Superior temporal gyrus (tissue), 1 donor: ENCODE measurements around the gene MYOZ1.
A peak's percentile ranks its signal among the peaks of the same experiment; 100 is the strongest.
"Not testable (repeated sequence)": the region's sequence is repeated elsewhere in the genome, so short reads cannot be mapped to it uniquely, and the experiment has no call there.

Experiments used
- DNase-seq: peaks from one replicate; pipeline ENCODE4 v3.0.0-alpha.2; 2016; ENCODE audit errors: extremely low spot score

MYOZ1 gene, protein sequence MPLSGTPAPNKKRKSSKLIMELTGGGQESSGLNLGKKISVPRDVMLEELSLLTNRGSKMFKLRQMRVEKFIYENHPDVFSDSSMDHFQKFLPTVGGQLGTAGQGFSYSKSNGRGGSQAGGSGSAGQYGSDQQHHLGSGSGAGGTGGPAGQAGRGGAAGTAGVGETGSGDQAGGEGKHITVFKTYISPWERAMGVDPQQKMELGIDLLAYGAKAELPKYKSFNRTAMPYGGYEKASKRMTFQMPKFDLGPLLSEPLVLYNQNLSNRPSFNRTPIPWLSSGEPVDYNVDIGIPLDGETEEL

DNA sequence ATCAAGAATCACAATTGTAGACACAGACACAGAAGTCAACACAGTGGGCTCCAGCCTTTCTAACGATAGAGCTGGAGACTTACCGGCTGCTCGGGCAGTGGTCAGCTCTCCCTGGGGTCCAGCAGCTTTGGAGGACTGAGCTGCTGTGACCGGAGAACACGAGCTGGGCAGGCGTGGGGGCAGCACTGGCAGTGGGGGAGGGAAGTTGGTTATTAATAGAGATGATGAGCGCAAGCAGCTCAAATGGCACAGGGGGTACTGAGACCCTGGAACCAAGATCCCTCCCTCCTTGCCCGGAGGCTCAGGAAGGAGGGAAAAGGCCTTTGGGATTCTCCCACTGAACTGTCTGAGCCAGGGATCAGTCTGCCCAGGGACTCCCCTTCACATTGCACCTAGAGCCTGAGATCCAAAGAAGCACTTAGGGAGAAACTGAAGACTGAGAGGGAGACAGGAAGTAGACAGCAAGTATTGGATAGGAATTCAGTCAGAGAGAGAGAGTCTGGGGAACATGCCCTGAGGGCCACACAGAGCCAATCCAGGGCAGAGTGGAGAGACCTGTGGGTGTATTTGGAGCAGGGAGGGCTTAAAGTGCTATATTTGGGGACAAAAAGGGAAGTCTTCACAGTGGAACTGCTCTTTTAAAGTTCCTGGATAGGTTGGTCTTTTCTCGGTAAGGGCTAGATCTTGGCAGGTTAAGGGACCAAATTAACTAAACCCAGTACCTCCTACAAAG is at the start of gene MYOZ1:
TSS of gene MYOZ1 (minus strand) at position 147 of the 733 bp plus-strand sequence. CDS start 1,457 bp downstream, outside the sequence.
- no peak for DNase-seq

- not testable (repeated sequence) for DNase-seq
These were observed 49.5 kb upstream of the MYOZ1 start for GRCh38 chr10:73690755-73691154.

- not testable (repeated sequence) for DNase-seq
These were observed 48.3 kb upstream of the MYOZ1 start for GRCh38 chr10:73689596-73689995.

DNA sequence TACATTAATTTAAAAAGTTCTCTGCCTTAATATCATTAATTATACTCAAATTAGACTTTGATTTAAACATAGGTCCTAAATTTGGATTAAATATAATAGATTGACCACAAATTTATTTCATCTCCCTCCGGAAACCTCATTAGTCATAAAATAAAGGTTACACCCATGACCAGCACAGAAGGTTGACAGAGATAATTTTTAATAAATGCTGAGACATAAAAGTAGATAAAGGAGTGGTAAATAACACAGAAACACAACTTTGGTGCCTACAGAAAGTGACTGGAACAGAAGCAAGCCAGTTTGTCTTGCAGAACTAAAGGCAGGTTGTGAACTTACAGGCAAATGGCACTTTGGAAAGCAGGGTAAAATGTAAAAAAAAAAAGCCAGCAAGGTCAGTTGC is 46.4 kb upstream of the MYOZ1 start:
- DNase-seq: not testable (repeated sequence)

- DNase-seq: not testable (repeated sequence)
These were observed 33.3 kb upstream of the MYOZ1 start for GRCh38 chr10:73674546-73674945.

DNA sequence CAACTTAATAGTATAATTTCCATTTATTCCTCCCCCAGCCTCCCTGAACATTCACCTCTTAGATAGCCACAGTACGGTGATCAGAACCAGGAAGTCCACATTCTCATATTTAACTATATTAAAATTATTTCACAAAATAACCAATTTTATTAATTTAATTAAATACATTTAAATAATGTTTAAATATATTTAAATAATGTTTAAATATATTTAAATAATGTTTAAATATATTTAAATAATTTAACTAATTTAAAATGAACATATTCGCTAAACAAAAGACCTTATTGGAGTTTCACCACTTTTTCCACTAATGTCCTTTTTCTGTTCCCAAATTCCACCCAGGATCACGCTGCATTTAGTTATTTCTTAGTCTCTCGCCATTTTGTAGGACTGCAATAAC is 27.1 kb upstream of the MYOZ1 start:
- not testable (repeated sequence) for DNase-seq

DNA sequence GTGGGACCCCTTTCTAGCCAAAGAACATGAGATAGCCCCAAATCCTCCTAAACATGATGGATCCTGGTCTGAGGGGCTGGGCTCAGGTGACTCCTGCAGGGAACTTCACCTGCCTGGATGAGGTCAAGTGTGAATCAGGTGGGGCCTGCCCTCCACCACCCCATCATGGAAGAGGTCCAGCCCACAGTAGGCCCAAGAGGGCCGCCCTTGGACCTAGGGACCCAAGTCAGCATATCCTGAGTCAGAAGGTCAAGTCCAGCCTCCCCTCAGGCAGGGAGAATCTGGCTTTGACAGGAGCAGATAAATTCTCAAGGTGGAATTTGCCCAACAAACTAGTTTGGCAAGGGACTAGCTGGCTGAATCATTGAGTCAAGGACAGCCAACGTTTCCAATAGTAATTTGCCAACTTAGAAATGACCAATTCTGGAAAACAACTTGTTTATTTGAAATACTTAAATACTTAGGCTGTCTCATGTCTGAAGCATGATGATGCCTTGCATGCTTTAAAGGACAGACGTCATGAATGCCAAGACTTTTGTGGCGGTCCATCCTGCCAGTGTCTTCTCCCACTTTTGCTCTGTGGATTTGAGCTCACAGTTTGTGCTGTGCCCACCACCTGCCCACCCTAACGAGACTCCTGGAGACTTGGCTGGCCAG is 25.0 kb upstream of the MYOZ1 start:
- DNase-seq: not testable (repeated sequence)

DNA sequence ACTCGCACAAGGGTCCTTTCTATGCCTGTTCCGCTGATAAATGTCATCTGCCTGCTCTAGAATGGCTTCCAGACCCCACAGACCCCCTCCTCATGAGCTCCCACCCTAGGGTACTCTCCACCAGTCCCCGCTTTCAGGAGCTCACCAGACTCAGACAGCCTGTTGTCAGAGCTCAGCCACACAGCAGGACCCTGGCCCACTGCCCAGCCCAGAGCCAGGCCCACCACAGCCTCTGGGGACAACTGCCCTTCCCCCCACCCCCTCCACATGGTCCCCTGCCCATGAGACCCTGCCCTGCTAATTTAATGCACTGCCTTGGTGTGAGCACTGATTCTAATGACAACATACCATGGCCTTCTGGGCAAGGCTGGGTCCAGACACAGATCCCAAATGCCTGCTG is 24.3 kb upstream of the MYOZ1 start:
- DNase-seq: not testable (repeated sequence)

- not testable (repeated sequence) for DNase-seq
These were observed 23.1 kb upstream of the MYOZ1 start for GRCh38 chr10:73664156-73665040.

DNA sequence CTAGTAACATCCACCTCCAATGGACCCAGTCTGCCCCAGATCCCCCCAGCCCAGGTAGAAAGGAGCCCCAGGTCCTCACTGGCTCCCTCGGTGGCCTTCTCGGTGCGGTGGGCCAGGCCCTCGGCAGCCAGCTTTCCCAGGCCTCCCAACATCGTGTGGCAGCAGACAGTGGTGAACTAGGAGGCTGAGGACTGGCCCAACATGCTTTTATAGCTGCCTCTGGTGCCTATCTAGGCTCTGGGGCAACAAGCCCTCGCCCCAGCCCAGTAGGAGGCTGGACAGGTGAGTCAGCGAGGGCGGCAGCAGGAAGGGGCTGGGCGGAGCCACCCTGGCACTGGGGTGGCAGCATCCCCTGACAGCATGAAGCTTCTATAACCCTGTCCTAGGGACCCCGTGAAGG is 22.3 kb upstream of the MYOZ1 start:
- not testable (repeated sequence) for DNase-seq

- DNase-seq: not testable (repeated sequence)
These were observed 21.4 kb upstream of the MYOZ1 start for GRCh38 chr10:73662705-73663104.

GRCh38 chr10:73655990-73656298 is 14.7 kb upstream of the MYOZ1 start, which contains the start of gene SYNPO2L:
TSS of gene SYNPO2L (minus strand) at chr10:73656029. CDS start at chr10:73655922, 107 bp downstream.
- no peak for DNase-seq

- no peak for DNase-seq
These were observed 14.1 kb upstream of the MYOZ1 start for GRCh38 chr10:73655257-73655989.

GRCh38 chr10:73653701-73654100 is 12.4 kb upstream of the MYOZ1 start:
- DNase-seq: no peak

DNA sequence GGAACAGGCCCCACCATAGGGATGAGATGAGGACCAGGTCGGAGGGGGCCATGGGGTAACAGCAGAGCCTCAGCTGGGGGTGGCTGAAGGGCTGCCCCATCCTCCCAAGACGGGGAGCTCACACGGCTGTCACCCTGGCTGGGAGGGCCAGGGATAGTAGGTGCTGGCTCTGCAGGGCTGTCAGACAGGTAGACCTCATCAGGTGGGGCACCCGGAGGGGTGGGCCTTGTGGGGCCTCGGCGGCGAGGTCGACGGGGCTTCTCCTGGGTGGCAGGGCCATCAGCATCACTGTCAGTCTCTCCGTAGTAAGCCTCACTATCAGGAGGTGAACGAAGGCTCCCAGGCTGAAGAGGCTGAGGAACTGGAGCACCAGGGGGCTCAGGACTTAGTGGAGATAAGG is 11.9 kb upstream of the MYOZ1 start:
- DNase-seq: no peak

- DNase-seq: peak; percentile 26
These were observed 9.5 kb upstream of the MYOZ1 start for GRCh38 chr10:73650537-73651331.

DNA sequence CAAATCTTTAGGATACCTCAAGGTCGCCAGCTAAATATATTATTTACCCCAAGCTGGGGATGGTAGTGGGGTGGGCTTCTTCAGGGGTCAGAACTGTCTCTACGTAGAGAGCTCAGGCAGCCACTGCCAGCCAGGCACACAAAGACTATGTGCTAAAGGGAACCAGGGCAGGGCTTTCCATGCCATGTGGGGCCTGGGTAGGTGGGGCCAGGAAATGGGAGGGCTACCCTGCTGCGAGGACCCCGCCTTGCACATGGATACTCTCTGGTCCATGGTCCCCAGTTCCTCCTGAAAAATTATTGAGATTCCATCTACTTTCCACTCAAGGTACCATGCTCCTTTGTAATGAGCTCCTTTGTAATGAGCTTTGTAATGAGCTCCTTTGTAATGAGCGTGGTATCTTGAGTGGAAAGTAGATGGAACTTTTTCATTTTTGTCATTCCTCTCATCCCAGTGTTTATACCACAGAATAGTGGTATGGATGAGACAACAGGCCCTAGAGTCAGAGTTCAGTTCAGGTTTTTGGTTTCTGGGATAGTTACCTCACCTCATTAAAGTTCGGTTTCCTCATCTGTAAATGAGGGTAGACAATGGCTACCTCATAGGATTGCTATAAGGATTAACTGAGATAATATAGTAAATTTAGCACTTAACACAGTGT is 8.7 kb upstream of the MYOZ1 start:
- no peak for DNase-seq

DNA sequence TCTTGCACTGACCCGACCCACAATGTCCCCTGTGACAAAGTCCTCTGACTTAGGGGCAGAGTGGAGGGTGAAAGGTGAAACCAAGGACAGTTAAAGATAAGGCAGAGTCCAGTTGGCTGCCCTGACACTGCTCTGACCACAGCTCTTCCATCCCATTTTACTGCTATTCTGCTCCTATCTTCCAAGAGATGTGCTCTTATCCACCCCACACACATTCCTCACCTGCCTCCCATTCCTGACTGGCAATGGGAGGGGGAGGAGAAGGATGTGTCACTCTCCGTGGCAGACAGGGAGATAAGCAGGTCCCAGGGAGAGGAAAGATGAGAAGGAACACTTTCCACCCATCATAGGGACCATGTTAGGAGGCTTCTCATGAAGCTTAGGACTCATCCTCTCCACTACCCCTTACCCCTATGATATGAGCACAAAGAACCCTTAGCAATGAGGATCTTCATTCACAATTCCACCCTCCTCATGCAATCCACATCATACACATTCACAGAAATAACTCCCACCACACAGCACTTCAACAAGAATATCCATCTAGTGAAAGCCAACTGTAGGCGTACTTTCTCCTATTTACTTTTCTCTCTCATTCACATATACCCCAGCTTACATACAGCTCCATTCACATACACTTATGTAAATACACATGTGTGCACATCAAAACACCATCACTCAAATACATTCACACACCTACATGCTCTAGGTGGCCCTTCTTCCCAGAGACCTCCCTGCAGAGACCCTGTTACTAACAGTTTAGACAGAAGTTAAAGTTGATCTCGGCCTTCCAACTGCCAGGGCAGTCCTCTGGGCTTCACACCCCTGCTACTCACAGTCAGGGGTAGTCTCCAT is 7.9 kb upstream of the MYOZ1 start:
- DNase-seq: no peak
